H9 (cell line): ENCODE data around the gene KCNMB1. TPM values are rescaled to one million over a fixed set of nuclear protein-coding genes. Genes with fewer than 3 reads are reported as not detected.

Source experiments
- DNase-seq: peaks from one replicate; pipeline ENCODE4 v3.0.0-alpha.2; 2017
- H2AFZ ChIP-seq: one replicate; pipeline ENCODE4 v1.6.1; 2013; ENCODE audit warnings: mild to moderate bottlenecking, low read length, control low read depth, moderate library complexity
- H2AK5ac ChIP-seq: 2 replicates; pipeline ENCODE4 v1.6.1; 2013; ENCODE audit warnings: low read length, control low read depth, mixed read lengths; ENCODE audit not compliant: insufficient read length
- H2BK120ac ChIP-seq: one replicate; pipeline ENCODE4 v1.6.1; 2013; ENCODE audit warnings: low read depth, mild to moderate bottlenecking, low read length, control low read depth, inconsistent platforms; ENCODE audit not compliant: poor library complexity, severe bottlenecking
- H2BK12ac ChIP-seq: 2 replicates; pipeline ENCODE4 v1.6.1; 2013; ENCODE audit warnings: low read length, control low read depth, mixed read lengths, low read depth; ENCODE audit not compliant: insufficient read length
- H2BK15ac ChIP-seq: 2 replicates; pipeline ENCODE4 v1.6.1; 2013; ENCODE audit warnings: low read depth, low read length, control low read depth
- H2BK20ac ChIP-seq: one replicate; pipeline ENCODE4 v1.6.1; 2013; ENCODE audit warnings: low read depth, mild to moderate bottlenecking, low read length, control low read depth, inconsistent platforms; ENCODE audit not compliant: poor library complexity, severe bottlenecking
- H2BK5ac ChIP-seq: 2 replicates; pipeline ENCODE4 v1.6.1; 2013; ENCODE audit warnings: low read length, control low read depth, mixed read lengths; ENCODE audit not compliant: insufficient read length
- H3K14ac ChIP-seq: 2 replicates; pipeline ENCODE4 v1.6.1; 2013; ENCODE audit warnings: low read length, control low read depth; ENCODE audit not compliant: insufficient read depth
- H3K18ac ChIP-seq: 2 replicates; pipeline ENCODE4 v1.6.1; 2013; ENCODE audit warnings: low read depth, mild to moderate bottlenecking, mixed read lengths, low read length, control low read depth; ENCODE audit not compliant: insufficient read length
- H3K23ac ChIP-seq: 2 replicates; pipeline ENCODE4 v1.6.1; 2013; ENCODE audit warnings: low read length, control low read depth, mixed read lengths, low read depth; ENCODE audit not compliant: insufficient read length
- H3K23me2 ChIP-seq: 2 replicates; pipeline ENCODE4 v1.6.1; 2013; ENCODE audit warnings: low read depth, mild to moderate bottlenecking, mixed read lengths, low read length, control low read depth; ENCODE audit not compliant: insufficient read length, poor library complexity, severe bottlenecking
- H3K27ac ChIP-seq: 2 replicates; pipeline ENCODE4 v1.5.1; 2013; ENCODE audit warnings: low read length, control low read depth, mixed read lengths, low read depth; ENCODE audit not compliant: insufficient read length
- H3K27me3 ChIP-seq: 2 replicates; pipeline ENCODE4 v1.6.1; 2013; ENCODE audit warnings: low read length, control low read depth, inconsistent platforms; ENCODE audit not compliant: insufficient read depth
- H3K4ac ChIP-seq: 2 replicates; pipeline ENCODE4 v1.6.1; 2013; ENCODE audit warnings: low read depth, mild to moderate bottlenecking, control low read depth, inconsistent platforms, low read length, moderate library complexity
- H3K4me1 ChIP-seq: 2 replicates; pipeline ENCODE4 v1.6.1; 2013; ENCODE audit warnings: low read length, control low read depth, inconsistent platforms; ENCODE audit not compliant: insufficient read depth
- H3K4me2 ChIP-seq: 2 replicates; pipeline ENCODE4 v1.6.1; 2013; ENCODE audit warnings: low read length, control low read depth, mixed read lengths; ENCODE audit not compliant: insufficient read length, insufficient read depth
- H3K56ac ChIP-seq: 2 replicates; pipeline ENCODE4 v1.6.1; 2013; ENCODE audit warnings: low read depth, mild to moderate bottlenecking, mixed read lengths, low read length, control low read depth; ENCODE audit not compliant: insufficient read length
- H3K79me1 ChIP-seq: 2 replicates; pipeline ENCODE4 v1.6.1; 2013; ENCODE audit warnings: low read depth, mild to moderate bottlenecking, moderate library complexity, low read length, control low read depth, inconsistent platforms; ENCODE audit not compliant: insufficient read depth, poor library complexity, severe bottlenecking
- H3K79me2 ChIP-seq: 2 replicates; pipeline ENCODE4 v1.6.1; 2013; ENCODE audit warnings: low read length, control low read depth, inconsistent platforms; ENCODE audit not compliant: insufficient read depth
- H3K9ac ChIP-seq: 2 replicates; pipeline ENCODE4 v1.6.1; 2013; ENCODE audit warnings: low read length, control low read depth, mixed read lengths; ENCODE audit not compliant: insufficient read length; ENCODE audit errors: extremely low read depth
- H3K9me3 ChIP-seq: one replicate; pipeline ENCODE4 v1.6.1; 2013; ENCODE audit warnings: low read depth, low read length, inconsistent platforms; ENCODE audit not compliant: control insufficient read depth
- H3T11ph ChIP-seq: one replicate; pipeline ENCODE4 v1.6.1; 2013; ENCODE audit warnings: mild to moderate bottlenecking, low read length, control low read depth, inconsistent platforms
- H4K20me1 ChIP-seq: one replicate; pipeline ENCODE4 v1.6.1; 2013; ENCODE audit not compliant: control insufficient read depth, insufficient read length, insufficient read depth
- H4K5ac ChIP-seq: 2 replicates; pipeline ENCODE4 v1.6.1; 2013; ENCODE audit warnings: low read depth, mild to moderate bottlenecking, mixed read lengths, low read length, control low read depth; ENCODE audit not compliant: insufficient read length
- H4K8ac ChIP-seq: replicated peaks from 2 replicates; pipeline ENCODE4 v1.6.1; 2013; ENCODE audit warnings: low read length, control low read depth, mixed read lengths, low read depth; ENCODE audit not compliant: insufficient read length
- H4K91ac ChIP-seq: 2 replicates; pipeline ENCODE4 v1.6.1; 2013; ENCODE audit warnings: low read depth, mild to moderate bottlenecking, moderate library complexity, mixed read lengths, low read length, control low read depth; ENCODE audit not compliant: insufficient read length
- H3K27ac Mint-ChIP-seq, 3 experiments: 2 replicates in 2 of 3; 3 replicates in 1 of 3; pipeline ENCODE4 v1.8.0; 2020 to 2021; ENCODE audit warnings: mixed read lengths in 3 of 3, mild to moderate bottlenecking in 1 of 3, moderate library complexity in 1 of 3
- H3K27me3 Mint-ChIP-seq: 2 replicates; pipeline ENCODE4 v1.8.0; 2021; ENCODE audit warnings: low read depth, mild to moderate bottlenecking, moderate library complexity, mixed read lengths
- H3K36me3 Mint-ChIP-seq, 3 experiments: 2 replicates in 2 of 3; 3 replicates in 1 of 3; pipeline ENCODE4 v1.8.0; 2020 to 2021; ENCODE audit warnings: low read depth in 3 of 3, mixed read lengths in 3 of 3; ENCODE audit not compliant: insufficient read depth in 1 of 3
- H3K4me1 Mint-ChIP-seq, 2 experiments: 2 replicates each; pipeline ENCODE4 v1.8.0; 2020; ENCODE audit warnings: mixed read lengths in 2 of 2
- H3K4me3 Mint-ChIP-seq, 2 experiments: 2 replicates in 1 of 2; 3 replicates in 1 of 2; pipeline ENCODE4 v1.8.0; 2020 to 2021; ENCODE audit warnings: mild to moderate bottlenecking in 2 of 2, mixed read lengths in 2 of 2, moderate library complexity in 1 of 2
- H3K9me3 Mint-ChIP-seq, 2 experiments: 2 replicates in 1 of 2; 3 replicates in 1 of 2; pipeline ENCODE4 v1.8.0; 2020; ENCODE audit warnings: mild to moderate bottlenecking in 2 of 2, mixed read lengths in 2 of 2, moderate library complexity in 1 of 2
- WGBS: extraction: QIAGEN DNeasy Blood & Tissue Kit; methylation state at CpG from one replicate; pipeline ENCODE4 v1.1.7; 2013; ENCODE audit warnings: missing lambda C conversion rate, low lambda C conversion rate, mixed read lengths; ENCODE audit not compliant: insufficient read length; ENCODE audit errors: extremely low coverage; 5-methylcytosine and 5-hydroxymethylcytosine counted together
- total RNA-seq: library from RNA; stranded (reverse); gene quantifications from 2 replicates; pipeline ENCODE4 v1.2.1, GENCODE V29; 2021
- TF ChIP-seq, protein P1 (sequence below): fragments of 200-600 bp; sonication (generic); conservative IDR thresholded peaks from 3 replicates; pipeline ENCODE4 v1.8.0; 2021; ENCODE audit warnings: antibody characterized with exemption, mild to moderate bottlenecking

Gene KCNMB1
- total RNA-seq, 1 experiment from 2014 or later, result 0.28 TPM

DNA sequence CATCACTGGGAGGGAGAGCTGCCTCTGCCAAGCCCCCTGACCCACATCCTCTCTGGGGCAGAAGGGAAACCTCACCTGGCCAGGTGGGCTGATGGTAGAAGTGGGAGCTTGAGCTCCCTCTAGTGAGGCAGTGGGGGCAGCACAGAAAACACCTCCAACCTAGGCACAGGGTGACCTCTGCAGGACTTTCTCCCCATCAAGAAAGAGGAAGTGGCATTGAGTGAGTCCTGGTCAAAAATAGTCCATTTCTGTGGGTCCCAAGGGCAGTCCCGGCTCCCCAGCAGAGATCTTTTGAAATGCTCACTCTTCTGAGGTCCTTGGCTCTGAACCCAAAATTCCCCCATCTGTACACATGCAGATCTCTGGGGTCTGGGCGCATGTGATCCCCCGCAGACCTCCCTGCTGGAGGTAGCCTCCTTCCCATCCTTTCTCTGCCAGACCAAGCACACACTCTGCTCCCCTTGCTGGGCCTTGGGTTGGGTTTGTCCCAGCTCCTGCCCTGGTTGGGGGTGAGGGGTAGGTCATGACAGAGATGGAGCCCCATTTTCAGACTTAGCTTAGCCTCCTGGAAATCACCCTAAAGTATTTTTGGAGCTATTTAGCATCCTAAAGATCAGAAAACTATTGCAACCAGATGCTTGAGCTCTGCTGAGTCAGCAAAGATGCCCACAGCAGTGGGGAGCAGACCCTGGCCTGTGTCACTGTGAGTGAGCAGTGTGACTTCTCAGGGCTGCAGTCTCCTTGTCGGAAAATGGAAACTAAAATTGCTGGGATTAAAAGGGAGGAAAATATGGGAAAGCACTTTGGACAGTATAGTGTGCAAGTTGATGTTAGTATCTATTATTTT is 50.0 kb downstream of the KCNMB1 start:
- Histone ChIP-seq H2BK12ac (no peak overlapping the region), H2BK15ac (no peak overlapping the region), H2AK5ac (no peak overlapping the region), H3K4me2 (no peak overlapping the region), H3K9me3 (peaks cover 11% of the 10 kb centered on the region), H2BK120ac (no peak overlapping the region), H3K4ac (no peak overlapping the region), H3K56ac (no peak overlapping the region), H3K4me1 (peaks cover under 1% of the 10 kb centered on the region; the same call in 1 of the 2 replicates), H3K14ac (no peak overlapping the region), H3T11ph (no peak overlapping the region), H4K20me1 (no peaks in the 10 kb centered on the region), H3K23ac (no peak overlapping the region), H3K27ac (no peak overlapping the region), H2BK5ac (no peak overlapping the region), H3K23me2 (no peaks in the 10 kb centered on the region), H3K18ac (no peak overlapping the region), H3K79me2 (no peaks in the 10 kb centered on the region), H3K27me3 (no peaks in the 10 kb centered on the region), H4K5ac (no peak overlapping the region), H3K79me1 (no peaks in the 10 kb centered on the region), H4K8ac (no peak overlapping the region), H3K9ac (no peak overlapping the region), H4K91ac (no peak overlapping the region), H2AFZ (no peak overlapping the region), H2BK20ac (no peak overlapping the region)
- WGBS, result no CpG with 5 or more reads among the region's 4 CpGs
- no peak overlapping the region for H3K4me3 Mint-ChIP-seq
- peaks cover 7% of the 10 kb centered on the region for H3K27me3 Mint-ChIP-seq
- peaks cover 44 to 55% of the 10 kb centered on the region in 2 experiments for H3K4me1 Mint-ChIP-seq
- H3K9me3 Mint-ChIP-seq, result peaks cover 19 to 24% of the 10 kb centered on the region in 2 experiments
- H3K27ac Mint-ChIP-seq, result peak overlapping the region in 2 of 3 experiments; percentile 31 to 71; a peak in 4 of 7 replicates
- H3K36me3 Mint-ChIP-seq, result peaks cover 0 to 30% (median 11%) of the 10 kb centered on the region in 3 experiments; a peak in 6 of 7 replicates
- TF ChIP-seq, protein P1, sequence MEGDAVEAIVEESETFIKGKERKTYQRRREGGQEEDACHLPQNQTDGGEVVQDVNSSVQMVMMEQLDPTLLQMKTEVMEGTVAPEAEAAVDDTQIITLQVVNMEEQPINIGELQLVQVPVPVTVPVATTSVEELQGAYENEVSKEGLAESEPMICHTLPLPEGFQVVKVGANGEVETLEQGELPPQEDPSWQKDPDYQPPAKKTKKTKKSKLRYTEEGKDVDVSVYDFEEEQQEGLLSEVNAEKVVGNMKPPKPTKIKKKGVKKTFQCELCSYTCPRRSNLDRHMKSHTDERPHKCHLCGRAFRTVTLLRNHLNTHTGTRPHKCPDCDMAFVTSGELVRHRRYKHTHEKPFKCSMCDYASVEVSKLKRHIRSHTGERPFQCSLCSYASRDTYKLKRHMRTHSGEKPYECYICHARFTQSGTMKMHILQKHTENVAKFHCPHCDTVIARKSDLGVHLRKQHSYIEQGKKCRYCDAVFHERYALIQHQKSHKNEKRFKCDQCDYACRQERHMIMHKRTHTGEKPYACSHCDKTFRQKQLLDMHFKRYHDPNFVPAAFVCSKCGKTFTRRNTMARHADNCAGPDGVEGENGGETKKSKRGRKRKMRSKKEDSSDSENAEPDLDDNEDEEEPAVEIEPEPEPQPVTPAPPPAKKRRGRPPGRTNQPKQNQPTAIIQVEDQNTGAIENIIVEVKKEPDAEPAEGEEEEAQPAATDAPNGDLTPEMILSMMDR, result peak; percentile 86
- DNase-seq, result peak; percentile 76
